Suprapubic skin (tissue), 4 donors: ENCODE data around the gene AKR7A2. TPM values are rescaled to one million over a fixed set of nuclear protein-coding genes. Genes with fewer than 3 reads are reported as not detected.

ENCODE experiments used
- DNase-seq, 2 donors: peaks; one replicate each; pipeline ENCODE4 v3.0.0-alpha.2; 2019; ENCODE audit warnings: low spot score in 2 of 2
- H3K27ac ChIP-seq: fragments of 200-600 bp; sonication (generic); one replicate; pipeline ENCODE4 v1.5.1; 2019
- H3K27me3 ChIP-seq: fragments of 200-600 bp; sonication (generic); one replicate; pipeline ENCODE4 v1.5.1; 2019
- H3K36me3 ChIP-seq: fragments of 200-600 bp; sonication (generic); one replicate; pipeline ENCODE4 v1.5.1; 2019
- H3K4me1 ChIP-seq: fragments of 200-600 bp; sonication (generic); one replicate; pipeline ENCODE4 v1.5.1; 2019
- H3K4me3 ChIP-seq: fragments of 200-600 bp; sonication (generic); one replicate; pipeline ENCODE4 v1.5.1; 2019; ENCODE audit warnings: mild to moderate bottlenecking
- H3K9me3 ChIP-seq: fragments of 200-600 bp; sonication (generic); one replicate; pipeline ENCODE4 v1.5.1; 2019
- EP300 ChIP-seq: sonication (generic); formaldehyde crosslinking; IDR thresholded peaks from one replicate; pipeline ENCODE4 v1.6.1; 2017; ENCODE audit warnings: antibody characterized with exemption
- POLR2A ChIP-seq, 2 donors: fragments of 450-650 bp; IDR thresholded peaks; one replicate each; pipeline ENCODE4 v1.6.1; 2017; ENCODE audit warnings: antibody characterized with exemption in 2 of 2, mild to moderate bottlenecking in 2 of 2, moderate library complexity in 2 of 2
- POLR2AphosphoS5 ChIP-seq, 3 donors: sonication (generic); formaldehyde crosslinking; IDR thresholded peaks; one replicate each; pipeline ENCODE4 v1.6.1; 2017; ENCODE audit warnings: antibody characterized with exemption in 3 of 3
- WGBS: methylation state at CpG from one replicate; pipeline ENCODE4 v1.1.5; 2018; 5-methylcytosine and 5-hydroxymethylcytosine counted together
- total RNA-seq, 4 donors: library from RNA; depleted of rRNA; stranded (reverse); fragments of >200 nt; gene quantifications; one replicate each; pipeline ENCODE4 v1.1.0, GENCODE V29; 2016
- TF ChIP-seq, protein P1 (sequence below), 2 donors: fragments of 200-600 bp in 1 of 2; fragments of 450-650 bp in 1 of 2; sonication (generic) in 1 of 2; IDR thresholded peaks; one replicate each; pipeline ENCODE4 v1.5.1; 2016 to 2019; ENCODE audit warnings: antibody characterized with exemption in 2 of 2, mild to moderate bottlenecking in 1 of 2, moderate library complexity in 1 of 2

AKR7A2 gene
- total RNA-seq, 4 donors from 2014 or later, result 64.8 to 95.6 (median 69.4) TPM

DNA sequence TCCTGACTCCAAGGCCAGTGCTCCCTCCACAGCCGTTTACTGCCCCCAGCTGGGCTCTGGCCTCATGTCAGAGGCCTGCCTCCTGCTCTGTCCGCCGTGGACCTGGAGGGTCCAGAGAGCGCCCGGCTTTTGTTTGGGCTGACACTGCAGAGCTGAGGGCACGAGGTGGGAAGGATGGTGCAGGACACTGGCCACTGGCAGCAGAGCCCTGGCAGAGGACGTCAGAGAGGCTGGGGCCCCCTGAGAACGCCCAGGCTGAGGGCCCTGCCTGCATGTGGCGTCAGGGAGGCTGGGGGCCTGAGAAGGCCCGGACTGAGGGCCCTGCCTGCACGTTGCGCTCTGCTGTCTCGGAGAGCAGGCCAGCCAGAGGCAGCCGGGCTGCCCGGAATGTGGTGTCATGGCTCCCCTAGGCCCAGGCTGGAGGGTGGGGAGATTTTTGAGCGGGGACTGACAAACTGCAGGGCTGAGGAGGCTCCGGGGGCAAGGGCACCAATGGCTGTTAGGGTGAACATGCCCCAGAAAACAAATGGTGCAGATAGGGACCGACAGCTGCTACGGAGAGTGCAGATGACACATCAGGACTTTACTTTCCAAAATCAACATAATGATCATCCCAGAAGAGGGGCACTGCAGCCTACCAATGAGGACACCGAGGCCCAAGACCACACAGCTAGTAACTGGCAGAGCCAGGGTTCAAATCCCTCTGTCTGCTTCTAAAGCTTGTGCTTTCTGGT lies 31.8 kb upstream of the AKR7A2 start:
- H3K4me3 ChIP-seq, result no peak overlapping the region
- H3K9me3 ChIP-seq, result no peaks in the 10 kb centered on the region
- WGBS, result 82% methylated on average over 10 of the region's 20 CpGs
- H3K36me3 ChIP-seq, result peaks cover 52% of the 10 kb centered on the region
- peaks cover 48% of the 10 kb centered on the region for H3K4me1 ChIP-seq
- no peaks in the 10 kb centered on the region for H3K27me3 ChIP-seq
- TF ChIP-seq POLR2A (IDR thresholded peaks at IDR 0.05) (no peak), EP300 (no peak), POLR2AphosphoS5 (IDR thresholded peaks at IDR 0.05) (no peak)
- TF ChIP-seq, protein P1, sequence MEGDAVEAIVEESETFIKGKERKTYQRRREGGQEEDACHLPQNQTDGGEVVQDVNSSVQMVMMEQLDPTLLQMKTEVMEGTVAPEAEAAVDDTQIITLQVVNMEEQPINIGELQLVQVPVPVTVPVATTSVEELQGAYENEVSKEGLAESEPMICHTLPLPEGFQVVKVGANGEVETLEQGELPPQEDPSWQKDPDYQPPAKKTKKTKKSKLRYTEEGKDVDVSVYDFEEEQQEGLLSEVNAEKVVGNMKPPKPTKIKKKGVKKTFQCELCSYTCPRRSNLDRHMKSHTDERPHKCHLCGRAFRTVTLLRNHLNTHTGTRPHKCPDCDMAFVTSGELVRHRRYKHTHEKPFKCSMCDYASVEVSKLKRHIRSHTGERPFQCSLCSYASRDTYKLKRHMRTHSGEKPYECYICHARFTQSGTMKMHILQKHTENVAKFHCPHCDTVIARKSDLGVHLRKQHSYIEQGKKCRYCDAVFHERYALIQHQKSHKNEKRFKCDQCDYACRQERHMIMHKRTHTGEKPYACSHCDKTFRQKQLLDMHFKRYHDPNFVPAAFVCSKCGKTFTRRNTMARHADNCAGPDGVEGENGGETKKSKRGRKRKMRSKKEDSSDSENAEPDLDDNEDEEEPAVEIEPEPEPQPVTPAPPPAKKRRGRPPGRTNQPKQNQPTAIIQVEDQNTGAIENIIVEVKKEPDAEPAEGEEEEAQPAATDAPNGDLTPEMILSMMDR (IDR thresholded peaks at IDR 0.05), result no peak
- H3K27ac ChIP-seq, result no peak overlapping the region
- no peak for DNase-seq

DNA sequence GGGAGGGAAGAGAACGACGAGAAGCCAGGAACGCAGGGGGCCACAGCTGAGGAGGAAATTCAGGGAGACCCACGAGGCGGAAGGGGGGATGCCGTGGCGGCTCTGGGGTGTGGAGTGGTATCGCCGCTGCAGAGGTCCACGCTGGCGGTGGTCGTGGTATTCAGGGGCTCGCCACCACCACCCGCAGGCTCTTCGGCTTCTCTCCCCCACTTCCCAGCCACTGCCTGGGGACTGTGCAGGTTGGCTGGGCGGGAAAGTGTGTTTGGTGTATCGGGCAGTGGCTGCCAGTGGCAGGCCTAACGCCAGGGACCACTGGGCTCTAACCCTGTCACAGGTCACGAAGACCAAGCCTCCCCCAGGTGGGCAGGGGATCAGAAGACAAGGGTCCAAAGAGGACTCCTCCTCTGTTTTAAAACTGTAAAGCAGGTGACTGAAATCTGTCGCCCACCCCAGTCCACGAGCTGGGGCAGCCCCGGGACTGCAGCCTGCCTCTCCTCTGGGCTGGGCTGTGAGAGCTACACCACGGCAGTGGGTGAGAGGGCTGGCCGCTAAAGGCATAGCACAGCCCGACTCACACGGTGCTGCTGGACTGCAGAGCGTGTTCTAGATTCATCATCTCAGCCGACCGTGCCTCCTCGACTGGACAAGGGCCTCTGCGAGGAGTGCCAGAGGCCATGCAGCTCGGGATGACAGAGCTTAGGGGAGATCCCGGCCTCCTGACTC lies 31.1 kb upstream of the AKR7A2 start:
- Histone ChIP-seq H3K27me3 (no peaks in the 10 kb centered on the region), H3K36me3 (peaks cover 55% of the 10 kb centered on the region), H3K9me3 (no peaks in the 10 kb centered on the region), H3K4me1 (peaks cover 45% of the 10 kb centered on the region), H3K4me3 (no peak overlapping the region), H3K27ac (no peak overlapping the region)
- WGBS, result 88% methylated on average over 22 of the region's 33 CpGs
- no peak for DNase-seq
- TF ChIP-seq POLR2A (IDR thresholded peaks at IDR 0.05), result no peak
- no peak for TF ChIP-seq POLR2AphosphoS5 (IDR thresholded peaks at IDR 0.05)
- no peak for TF ChIP-seq EP300
- TF ChIP-seq, protein P1 (IDR thresholded peaks at IDR 0.05), result no peak

DNA sequence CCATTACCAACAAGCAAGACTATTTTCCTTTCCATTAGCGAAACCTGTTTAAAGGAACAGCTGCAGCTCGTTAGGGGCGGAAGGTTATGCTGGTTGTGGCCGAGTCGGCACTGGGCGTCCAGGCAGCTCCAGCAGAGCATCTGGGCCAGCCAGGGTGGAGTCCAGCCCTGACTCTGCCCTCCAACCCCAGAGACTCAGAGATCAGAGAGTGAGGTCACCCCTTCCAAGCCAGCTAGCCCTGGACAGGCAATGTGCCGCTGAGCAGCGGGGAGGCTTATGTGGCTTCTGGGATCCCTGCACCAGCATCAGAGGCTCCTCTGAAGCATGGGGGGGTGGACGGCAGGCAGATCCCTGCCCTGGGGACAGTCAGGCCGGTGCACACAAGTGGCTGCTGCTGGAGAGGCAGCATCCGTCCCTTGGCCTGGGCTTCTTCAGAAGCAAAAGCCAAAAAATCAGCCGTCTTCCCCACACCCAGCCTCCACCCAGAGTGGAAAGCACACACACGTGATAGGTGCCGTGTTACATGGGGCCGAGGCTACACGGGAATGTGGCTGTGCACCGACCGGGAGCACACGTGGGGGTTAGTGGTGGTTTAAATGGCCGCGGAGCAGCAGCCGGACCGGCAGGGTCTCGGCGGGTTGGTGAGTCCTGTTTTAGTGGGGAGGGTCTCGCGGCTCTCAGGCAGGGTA lies 30.3 kb upstream of the AKR7A2 start:
- peaks cover 60% of the 10 kb centered on the region for H3K36me3 ChIP-seq
- no peak for TF ChIP-seq EP300
- TF ChIP-seq, protein P1 (IDR thresholded peaks at IDR 0.05), result no peak
- TF ChIP-seq POLR2AphosphoS5 (IDR thresholded peaks at IDR 0.05), result no peak
- no peak for TF ChIP-seq POLR2A (IDR thresholded peaks at IDR 0.05)
- peaks cover 43% of the 10 kb centered on the region for H3K4me1 ChIP-seq
- H3K9me3 ChIP-seq, result no peaks in the 10 kb centered on the region
- H3K4me3 ChIP-seq, result no peak overlapping the region
- DNase-seq, result no peak
- H3K27me3 ChIP-seq, result no peaks in the 10 kb centered on the region
- no peak overlapping the region for H3K27ac ChIP-seq
- WGBS, result 61% methylated on average over 17 of the region's 27 CpGs

DNA sequence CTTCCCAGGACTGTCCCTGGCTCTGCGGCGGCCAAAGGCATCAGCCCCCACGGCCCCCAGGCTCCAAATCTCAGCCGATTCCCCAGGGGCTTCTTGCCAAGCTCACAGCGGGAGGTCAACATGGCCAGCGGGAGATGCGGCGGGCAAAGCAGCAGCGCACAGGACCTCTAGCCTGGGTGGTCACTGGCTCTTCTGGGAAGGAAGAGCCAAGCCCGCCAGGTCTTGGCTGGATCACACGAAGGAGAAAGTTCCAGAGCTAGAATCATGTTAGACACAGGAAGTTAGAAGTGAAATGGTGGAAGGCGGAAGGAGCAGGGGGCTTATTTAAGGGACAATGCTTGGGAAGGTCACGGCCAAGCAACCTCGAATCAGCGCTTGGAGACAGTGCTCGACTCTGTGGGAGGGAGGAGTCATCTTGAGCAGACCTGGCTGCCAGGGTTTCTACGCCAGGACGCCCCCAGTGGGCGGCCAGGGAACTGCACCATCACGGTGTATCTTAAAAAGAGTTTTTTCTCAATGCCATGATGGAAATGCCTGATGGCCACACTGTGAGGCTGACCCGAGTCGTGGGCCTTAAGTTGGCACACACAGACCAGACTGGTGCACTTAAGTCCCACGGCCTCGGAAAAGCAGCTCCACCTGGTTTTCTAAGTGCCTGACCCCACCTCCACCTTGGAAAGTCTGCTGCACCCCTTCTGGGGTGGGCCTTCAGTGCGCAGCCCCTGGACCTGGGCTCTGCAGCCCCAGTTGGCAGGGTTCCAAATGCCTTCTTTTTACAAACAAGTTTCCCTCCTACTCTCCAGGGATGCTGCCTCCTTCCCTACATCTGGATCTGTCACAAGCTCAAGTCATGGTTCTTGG lies 29.5 kb upstream of the AKR7A2 start:
- Histone ChIP-seq H3K4me1 (peaks cover 41% of the 10 kb centered on the region), H3K27me3 (no peaks in the 10 kb centered on the region), H3K9me3 (no peaks in the 10 kb centered on the region), H3K4me3 (no peak overlapping the region), H3K36me3 (peaks cover 60% of the 10 kb centered on the region), H3K27ac (no peak overlapping the region)
- DNase-seq, result peak; percentile 87 to 88
- no peak for TF ChIP-seq POLR2AphosphoS5 (IDR thresholded peaks at IDR 0.05)
- TF ChIP-seq, protein P1 (IDR thresholded peaks at IDR 0.05), result peak; percentile 79 to 93
- 74% methylated on average over 19 of the region's 25 CpGs for WGBS
